A549 treated with ZK216348 at 1 μM for 4 hours (cell line): ENCODE results near the gene STAU1. TPM values are rescaled to one million over a fixed set of nuclear protein-coding genes. Genes with fewer than 3 reads are reported as not detected.

Source experiments
- total RNA-seq: library from RNA; stranded (reverse); fragments of 200-300 nt; extraction: Qiagen RNA extraction; gene quantifications from 5 replicates; pipeline ENCODE4 v1.2.3, GENCODE V29; 2022; ENCODE audit warnings: low read depth

The STAU1 gene
- 53.8 to 69.0 TPM (median 62.9 TPM) in 5 replicates for total RNA-seq

GRCh38 chr20:49187851-49188641 is at the start of gene STAU1:
Gene STAU1, minus strand, starts transcription at chr20:49188334. Its CDS starts 22,133 bp downstream, at chr20:49166201.

DNA sequence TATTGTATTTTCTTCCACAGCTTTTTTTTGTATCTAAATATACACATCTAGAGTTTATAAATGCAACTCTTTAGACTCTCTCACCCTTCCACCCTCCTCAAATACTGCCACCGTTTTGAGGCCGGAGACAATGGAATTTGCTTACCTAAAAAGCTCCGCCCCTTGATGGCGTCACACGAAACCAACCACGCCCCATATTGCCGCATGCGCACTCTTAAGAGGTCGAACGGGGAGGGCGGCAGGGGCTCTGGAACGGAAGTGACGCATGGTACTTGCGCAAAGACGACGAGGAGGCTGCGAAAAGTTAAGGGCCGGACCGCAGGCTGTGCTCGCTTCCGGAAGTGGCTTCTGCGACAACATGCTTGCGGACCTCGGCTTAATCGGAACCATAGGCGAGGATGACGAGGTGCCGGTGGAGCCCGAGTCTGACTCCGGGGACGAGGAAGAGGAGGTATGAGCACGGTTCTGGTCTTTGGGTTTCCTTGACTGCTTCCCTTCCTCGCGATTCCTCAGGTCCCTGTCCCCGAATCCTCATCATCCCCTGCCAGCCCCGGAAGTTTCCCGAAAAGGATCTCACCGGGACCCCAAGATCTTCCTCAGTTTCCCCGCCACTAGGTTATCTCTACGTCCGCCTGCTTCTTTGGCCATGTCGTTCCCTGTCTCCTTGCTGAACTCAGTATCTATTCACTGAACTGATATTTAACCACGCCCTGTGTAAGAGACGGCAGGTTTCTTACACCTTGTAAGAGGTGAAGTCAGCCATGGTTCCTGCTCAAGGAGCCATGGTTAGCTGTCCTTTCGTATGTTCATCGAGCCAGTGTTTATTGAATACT is 31.2 kb upstream of the STAU1 start, which contains the start of gene DDX27:
DDX27 (plus strand) TSS at position 326 of the 833 bp plus-strand sequence; CDS start at position 359, 33 bp downstream.

Other genes starting within 250 kb of the STAU1 start
- gene CSE1L, start 142.0 kb downstream of the STAU1 start, total RNA-seq, result 77.6 to 108 TPM (median 95.8 TPM) in 5 replicates
- gene DDX27, start 31.1 kb upstream of the STAU1 start, total RNA-seq, result 61.4 to 68.1 TPM (median 63.3 TPM) in 5 replicates
- 20.2 to 28.1 TPM (median 25.1 TPM) in 5 replicates for gene ZNFX1, start 89.7 kb upstream of the STAU1 start, total RNA-seq